Heart left ventricle (tissue), 16 donors: Measurements from ENCODE around the gene RELT. TPM values are rescaled to one million over a fixed set of nuclear protein-coding genes. Genes with fewer than 3 reads are reported as not detected.
A peak's percentile ranks its signal among the peaks of the same experiment; 100 is the strongest.

Experiments used
- ATAC-seq, 4 donors: fragments of 200-7000 bp; cut with Tn5 transposase; one replicate each; pipeline ENCODE4 v1.9.1; 2020 to 2022; ENCODE audit warnings: moderate library complexity in 4 of 4, mild to moderate bottlenecking in 3 of 4, moderate number of reproducible peaks in 1 of 4
- DNase-seq, 5 donors: peaks; one replicate each; pipeline ENCODE4 v3.0.0-alpha.2; 2020
- H3K27ac ChIP-seq, 12 donors: fragments of 200-600 bp; sonication (generic) in 4 of 12; one replicate each; pipeline versions ENCODE4 v1.5.0 to v1.8.0; 2016 to 2022; ENCODE audit warnings: mild to moderate bottlenecking in 2 of 12
- H3K27me3 ChIP-seq, 9 donors: fragments of 200-600 bp; sonication (generic) in 2 of 9; one replicate each; pipeline versions ENCODE4 v1.5.1 to v1.8.0; 2016 to 2022; ENCODE audit warnings: mild to moderate bottlenecking in 3 of 9
- H3K36me3 ChIP-seq, 9 donors: fragments of 200-600 bp; sonication (generic) in 2 of 9; one replicate each; pipeline versions ENCODE4 v1.5.0 to v1.8.0; 2018 to 2022; ENCODE audit warnings: mild to moderate bottlenecking in 2 of 9
- H3K4me1 ChIP-seq, 12 donors: fragments of 200-600 bp; sonication (generic) in 4 of 12; one replicate each; pipeline versions ENCODE4 v1.5.0 to v1.8.0; 2016 to 2022; ENCODE audit warnings: mild to moderate bottlenecking in 3 of 12
- H3K4me3 ChIP-seq, 12 donors: fragments of 200-600 bp; sonication (generic) in 4 of 12; one replicate each; pipeline versions ENCODE4 v1.5.0 to v1.8.0; 2017 to 2022; ENCODE audit warnings: mild to moderate bottlenecking in 9 of 12, moderate library complexity in 4 of 12
- H3K9me3 ChIP-seq, 12 donors: fragments of 200-600 bp; sonication (generic) in 4 of 12; one replicate each; pipeline versions ENCODE4 v1.5.0 to v1.8.0; 2016 to 2022; ENCODE audit warnings: mild to moderate bottlenecking in 1 of 12
- POLR2A ChIP-seq, 2 donors: fragments of 450-650 bp; IDR thresholded peaks; one replicate each; pipeline ENCODE4 v1.6.1; 2017; ENCODE audit warnings: antibody characterized with exemption in 2 of 2, mild to moderate bottlenecking in 2 of 2, moderate library complexity in 2 of 2
- WGBS, 4 donors: extraction: QIAGEN DNeasy Blood & Tissue Kit in 2 of 4; methylation state at CpG; one replicate each; pipeline versions ENCODE4 v1.1.5 to v1.1.7; 2013 to 2018; 5-methylcytosine and 5-hydroxymethylcytosine counted together
- intact Hi-C, 10 donors: fragments of 100-400 bp; cut with DNase I; formaldehyde crosslinking; loops; one replicate each; pipeline versions ENCODE4 v1.11.1 to v1.14.2; 2022
- polyA plus RNA-seq, 2 donors: library from polyadenylated mRNA; stranded (reverse); fragments of 200-250 nt; gene quantifications; one replicate each; pipeline ENCODE4 v1.2.3, GENCODE V29; 2013
- total RNA-seq, 9 donors: library from RNA; depleted of rRNA in 2 of 9; stranded (reverse); fragments of >200 nt in 2 of 9; fragmentation: NEBNext Ultra II Directional in 3 of 9; extraction: Animal tissue kit (Norgen Biotek cat#: 25700) in 3 of 9; gene quantifications; one replicate each; pipeline versions ENCODE4 v1.1.0 to v1.2.4, GENCODE V29; 2016 to 2023
- TF ChIP-seq, protein P1 (sequence below), 12 donors: fragments of 200-600 bp; sonication (generic) in 4 of 12; IDR thresholded peaks; one replicate each; pipeline versions ENCODE4 v1.5.0 to v1.8.0; 2018 to 2022; ENCODE audit warnings: antibody characterized with exemption in 12 of 12, mild to moderate bottlenecking in 5 of 12
- donor health status: ischemic (EF 13 %, LVEDD 7.1; RV severe dilation, severe dysfunction).
- donor health status: healthy with polysubstance abuse.
- donor health status: DM: no; HTN: yes; CAD: no.
- donor health status: DM: no; HTN: no; CAD: no.
- donor health status: ischemic (EF 25% LVEDD 6.9; RV normal size, moderate dysfunction).
- donor health status: ischemic (EF 25% LVEDD 5.7; RV mildly dilated, moderate dysfunction).
- donor health status: healthy.
- donor health status: DM: yes; HTN: yes; CAD: no.
- donor health status: ischemic (EF 35%, LVEDD 5.7; RV mildly dilated, moderate dysfunction).
- donor health status: nonischemic (EF 11% LVEDD 7.7; RV severe dilation, severe dysfunction).
- donor health status: DM: yes; HTN: yes; CAD: no.
- donor health status: PGD.
- donor health status: ischemic (EF 29% LVEDD 5.4; RV normal size, mild dysfunction).
- donor health status: nonischemic (EF 23%, LVEDD 6.1; RV moderate dilation, normal function).

The RELT gene
- total and polyA plus RNA-seq, 11 donors: 1.0 to 13.9 (median 2.6) TPM

DNA sequence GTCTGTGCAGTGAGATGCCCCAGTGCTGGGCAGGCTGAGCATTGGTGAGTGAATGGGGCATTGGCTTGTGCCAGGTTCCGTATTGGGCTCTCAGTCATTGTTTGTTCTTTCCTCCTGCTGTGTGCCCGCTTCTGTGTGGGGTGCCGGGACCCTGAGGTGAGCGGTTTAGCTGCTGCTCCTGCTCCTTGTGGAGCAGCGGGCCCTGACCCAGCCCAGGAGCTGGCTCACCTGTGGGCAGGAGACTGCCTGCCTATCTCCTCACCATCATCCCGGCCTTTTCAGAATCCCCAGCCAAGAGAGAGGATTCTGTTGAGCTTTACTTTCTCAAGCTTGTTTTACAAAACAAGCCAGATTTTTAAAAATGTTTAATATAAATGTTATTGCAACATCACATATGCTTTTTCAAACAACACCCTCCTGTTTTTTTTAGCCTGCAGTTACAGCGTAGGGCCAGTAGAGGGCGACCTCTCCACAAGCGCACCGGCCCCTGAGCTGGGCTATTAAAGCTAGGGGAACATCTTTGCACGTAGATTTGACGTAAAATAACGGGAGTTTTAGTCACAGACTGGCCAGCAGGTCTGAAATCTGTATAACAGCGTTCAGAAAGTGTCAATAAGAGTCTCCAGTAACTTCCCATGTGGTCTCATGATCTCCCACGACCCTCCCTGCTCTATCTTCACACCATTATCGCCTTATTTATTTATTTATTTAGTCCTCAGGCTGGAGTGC lies 25.1 kb upstream of the RELT start:
- intact Hi-C loops: loop anchor here (1.0 to 5.0 kb wide), 7 partner anchors 41 to 310 kb away; no protein-coding TSS in a partner anchor
- Histone ChIP-seq H3K4me3 (no peak overlapping the region), H3K27ac (peak overlapping the region in 1 of 12 donors; percentile 49), H3K9me3 (no peaks in the 10 kb centered on the region), H3K27me3 (no peaks in the 10 kb centered on the region), H3K4me1 (peaks cover 0 to 21% (median 3%) of the 10 kb centered on the region in 12 donors), H3K36me3 (peaks cover 0 to 66% (median 41%) of the 10 kb centered on the region in 9 donors)
- DNase-seq: peak in 2 of 5 donors; percentile 54 to 55
- WGBS, 4 donors: 21 to 28% (median 25%) methylated on average over 16 of the region's 16 CpGs
- peak; percentile 27 to 52 (median 37) for ATAC-seq
- TF ChIP-seq POLR2A (IDR thresholded peaks at IDR 0.05): no peak
- TF ChIP-seq, protein P1, sequence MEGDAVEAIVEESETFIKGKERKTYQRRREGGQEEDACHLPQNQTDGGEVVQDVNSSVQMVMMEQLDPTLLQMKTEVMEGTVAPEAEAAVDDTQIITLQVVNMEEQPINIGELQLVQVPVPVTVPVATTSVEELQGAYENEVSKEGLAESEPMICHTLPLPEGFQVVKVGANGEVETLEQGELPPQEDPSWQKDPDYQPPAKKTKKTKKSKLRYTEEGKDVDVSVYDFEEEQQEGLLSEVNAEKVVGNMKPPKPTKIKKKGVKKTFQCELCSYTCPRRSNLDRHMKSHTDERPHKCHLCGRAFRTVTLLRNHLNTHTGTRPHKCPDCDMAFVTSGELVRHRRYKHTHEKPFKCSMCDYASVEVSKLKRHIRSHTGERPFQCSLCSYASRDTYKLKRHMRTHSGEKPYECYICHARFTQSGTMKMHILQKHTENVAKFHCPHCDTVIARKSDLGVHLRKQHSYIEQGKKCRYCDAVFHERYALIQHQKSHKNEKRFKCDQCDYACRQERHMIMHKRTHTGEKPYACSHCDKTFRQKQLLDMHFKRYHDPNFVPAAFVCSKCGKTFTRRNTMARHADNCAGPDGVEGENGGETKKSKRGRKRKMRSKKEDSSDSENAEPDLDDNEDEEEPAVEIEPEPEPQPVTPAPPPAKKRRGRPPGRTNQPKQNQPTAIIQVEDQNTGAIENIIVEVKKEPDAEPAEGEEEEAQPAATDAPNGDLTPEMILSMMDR (IDR thresholded peaks at IDR 0.05): peak in 11 of 12 donors; percentile 95 to 99 (median 98)

DNA sequence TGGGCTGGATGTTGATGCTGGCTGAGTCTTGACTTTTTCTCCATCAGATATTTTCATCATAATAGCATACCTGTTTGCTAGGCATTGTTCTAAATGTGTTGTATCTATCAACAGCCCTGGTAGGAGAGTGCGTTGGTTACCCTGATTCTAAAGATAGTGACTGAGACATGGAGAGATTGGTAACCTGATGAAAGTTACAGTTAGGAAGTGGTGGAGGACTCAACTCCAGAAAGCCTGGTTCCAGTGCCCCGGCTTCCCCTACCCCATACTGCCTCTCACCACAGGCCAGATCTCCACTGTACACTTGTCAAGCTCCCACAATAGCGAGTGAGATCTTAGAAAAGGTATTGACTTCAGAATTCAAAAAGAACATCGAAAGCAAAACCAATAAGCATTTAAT lies 22.8 kb upstream of the RELT start:
- Histone ChIP-seq H3K36me3 (peaks cover 3 to 74% (median 42%) of the 10 kb centered on the region in 9 donors), H3K27ac (no peak overlapping the region), H3K4me1 (peaks cover 0 to 25% (median 3%) of the 10 kb centered on the region in 12 donors), H3K4me3 (no peak overlapping the region), H3K9me3 (no peaks in the 10 kb centered on the region), H3K27me3 (no peaks in the 10 kb centered on the region)
- no peak for ATAC-seq
- intact Hi-C loops: loop anchor here in 6 of 10 donors (5.0 kb wide), 2 partner anchors 39 to 304 kb away; no protein-coding TSS in a partner anchor
- TF ChIP-seq, protein P1 (IDR thresholded peaks at IDR 0.05): no peak
- TF ChIP-seq POLR2A (IDR thresholded peaks at IDR 0.05): no peak
- no peak for DNase-seq
- WGBS, 4 donors: 88 to 96% (median 94%) methylated on average over 4 of the region's 4 CpGs

DNA sequence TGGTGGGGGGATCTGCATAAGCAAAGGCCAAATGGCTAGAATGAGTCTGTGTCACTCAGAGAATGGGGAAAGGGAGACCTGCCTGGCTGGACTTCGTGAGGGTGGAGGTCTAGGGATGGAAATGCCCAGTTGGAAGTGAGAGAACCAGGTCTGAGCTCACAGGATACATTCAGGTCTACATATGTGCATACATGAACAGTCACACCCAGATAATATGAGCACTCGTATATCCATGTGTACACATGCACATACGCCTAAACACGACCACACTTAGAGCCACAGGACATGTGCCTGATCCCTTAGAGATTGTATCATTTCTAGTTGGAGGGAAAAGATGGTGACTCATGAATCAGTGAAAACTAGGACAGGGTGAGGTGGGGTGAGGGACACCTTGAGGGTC lies 21.1 kb upstream of the RELT start:
- 91 to 100% (median 95%) methylated on average over 4 of the region's 4 CpGs for WGBS, 4 donors
- H3K9me3 ChIP-seq: no peaks in the 10 kb centered on the region
- TF ChIP-seq, protein P1 (IDR thresholded peaks at IDR 0.05): no peak
- H3K4me3 ChIP-seq: no peak overlapping the region
- intact Hi-C loops: no loop called here
- DNase-seq (no peak), ATAC-seq (no peak)
- H3K27ac ChIP-seq: no peak overlapping the region
- peaks cover 0 to 32% (median 8%) of the 10 kb centered on the region in 12 donors for H3K4me1 ChIP-seq
- peaks cover 3 to 79% (median 57%) of the 10 kb centered on the region in 9 donors for H3K36me3 ChIP-seq
- no peaks in the 10 kb centered on the region for H3K27me3 ChIP-seq

DNA sequence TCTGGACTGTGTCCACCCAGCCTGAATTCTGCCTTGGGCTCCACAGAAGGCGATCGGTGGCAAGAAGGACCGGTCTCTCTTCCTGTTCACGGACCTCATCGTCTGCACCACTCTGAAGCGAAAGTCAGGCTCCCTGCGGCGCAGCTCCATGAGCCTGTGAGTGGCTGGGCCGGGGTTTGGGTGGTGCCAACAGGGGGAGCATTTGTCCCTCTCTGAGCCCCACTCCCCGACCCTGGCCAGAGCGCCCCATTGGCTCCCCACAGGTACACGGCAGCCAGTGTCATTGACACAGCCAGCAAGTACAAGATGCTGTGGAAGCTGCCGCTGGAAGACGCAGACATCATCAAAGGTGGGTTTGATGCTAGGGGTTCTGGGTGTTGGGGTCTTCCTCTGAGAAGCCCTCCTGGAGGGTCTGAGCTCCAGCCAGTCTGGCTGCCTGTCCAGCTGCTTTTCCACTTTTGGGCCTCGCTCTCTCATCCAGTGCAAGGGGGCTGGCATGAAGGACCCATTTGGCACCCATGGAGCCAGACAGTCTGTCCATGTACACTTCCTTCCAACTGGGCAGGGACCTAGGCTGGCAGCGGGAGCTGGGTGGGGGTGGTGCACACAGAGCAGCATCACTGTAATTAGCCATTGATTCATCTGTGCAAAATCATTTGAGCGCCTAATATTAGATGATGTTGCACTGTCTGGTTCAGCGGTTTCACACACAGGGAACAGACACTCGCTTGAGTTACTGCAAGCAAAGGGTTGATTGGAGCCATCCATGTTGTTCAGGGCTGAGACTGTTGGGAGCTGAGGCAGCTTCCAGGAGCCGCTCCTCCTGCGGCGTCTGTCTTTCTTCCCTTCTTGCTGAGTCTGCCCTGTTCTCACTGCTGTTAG lies 19.0 kb upstream of the RELT start:
- intact Hi-C loops: no loop called here
- Histone ChIP-seq H3K27me3 (no peaks in the 10 kb centered on the region), H3K4me3 (no peak overlapping the region), H3K36me3 (peaks cover 6 to 96% (median 78%) of the 10 kb centered on the region in 9 donors), H3K9me3 (no peaks in the 10 kb centered on the region), H3K27ac (no peak overlapping the region), H3K4me1 (peaks cover 0 to 25% (median 6%) of the 10 kb centered on the region in 12 donors)
- DNase-seq: no peak
- ATAC-seq: no peak
- 90 to 95% (median 93%) methylated on average over 13 to 22 of the region's 22 CpGs for WGBS, 4 donors
- TF ChIP-seq, protein P1 (IDR thresholded peaks at IDR 0.05): no peak
- TF ChIP-seq POLR2A (IDR thresholded peaks at IDR 0.05): no peak
